ENCODE measurements around the gene RHOF.

Gene RHOF

DNA sequence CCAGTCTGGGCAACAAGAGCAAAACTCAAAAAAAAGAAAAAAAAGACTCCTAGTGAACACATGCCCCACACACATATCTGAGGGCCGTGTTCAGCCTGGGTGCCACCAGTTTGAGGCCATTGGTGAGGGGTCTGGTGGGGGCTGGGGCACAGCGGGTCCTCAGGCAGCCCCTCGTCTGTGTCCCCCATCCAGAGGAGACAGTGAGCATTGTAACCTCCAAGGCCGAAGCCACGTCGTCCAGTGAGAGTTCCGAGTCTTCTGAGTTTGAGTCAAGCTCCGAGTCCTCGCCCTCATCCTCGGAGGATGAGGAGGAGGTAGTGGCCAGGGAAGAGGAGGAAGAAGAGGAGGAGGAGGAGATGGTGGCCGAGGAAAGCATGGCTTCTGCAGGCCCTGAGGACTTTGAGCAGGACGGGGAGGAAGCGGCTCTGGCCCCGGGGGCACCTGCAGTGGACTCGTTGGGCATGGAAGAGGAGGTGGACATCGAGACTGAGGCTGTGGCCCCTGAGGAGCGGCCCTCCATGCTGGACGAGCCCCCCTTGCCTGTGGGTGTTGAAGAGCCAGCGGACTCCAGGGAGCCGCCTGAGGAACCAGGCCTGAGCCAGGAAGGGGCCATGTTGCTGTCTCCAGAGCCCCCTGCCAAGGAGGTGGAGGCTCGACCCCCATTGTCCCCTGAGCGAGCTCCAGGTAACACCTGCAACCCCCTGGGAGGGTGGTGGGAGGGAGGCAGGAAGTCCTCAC, 25.9 kb upstream of the RHOF start:
- no peak for DNase-seq (ENCODE audit: low read depth in 2 of 2)

- no peak for DNase-seq (ENCODE audit: low read depth in 2 of 2)
Measured at GRCh38 chr12:121817648-121818043, 24.2 kb upstream of the RHOF start.

DNA sequence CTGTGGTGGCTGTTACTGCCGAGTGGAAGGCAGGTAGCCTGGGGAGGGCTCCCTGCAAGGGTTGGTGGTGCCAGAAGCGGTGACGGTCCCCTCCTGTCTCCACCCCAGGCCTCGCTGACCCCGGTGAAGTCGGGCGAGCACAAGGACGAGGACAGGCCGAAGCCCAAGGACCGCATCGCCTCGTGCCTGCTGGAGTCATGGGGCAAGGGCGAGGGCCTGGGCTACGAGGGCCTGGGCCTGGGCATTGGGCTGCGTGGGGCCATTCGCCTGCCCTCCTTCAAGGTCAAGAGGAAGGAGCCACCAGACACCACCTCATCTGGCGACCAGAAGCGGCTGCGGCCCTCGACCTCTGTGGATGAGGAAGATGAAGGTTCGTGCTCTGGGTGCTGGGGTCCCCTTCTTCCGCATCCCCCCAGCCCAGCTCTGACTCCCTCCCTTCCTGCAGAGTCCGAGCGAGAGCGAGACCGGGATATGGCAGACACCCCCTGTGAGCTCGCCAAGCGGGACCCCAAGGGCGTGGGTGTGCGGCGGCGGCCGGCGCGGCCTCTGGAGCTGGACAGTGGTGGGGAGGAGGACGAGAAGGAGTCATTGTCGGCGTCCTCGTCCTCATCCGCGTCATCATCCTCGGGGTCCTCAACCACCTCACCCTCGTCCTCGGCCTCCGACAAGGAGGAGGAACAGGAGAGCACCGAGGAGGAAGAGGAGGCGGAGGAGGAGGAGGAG, 23.6 kb upstream of the RHOF start:
- DNase-seq (ENCODE audit: low read depth in 2 of 2) = no peak

DNA sequence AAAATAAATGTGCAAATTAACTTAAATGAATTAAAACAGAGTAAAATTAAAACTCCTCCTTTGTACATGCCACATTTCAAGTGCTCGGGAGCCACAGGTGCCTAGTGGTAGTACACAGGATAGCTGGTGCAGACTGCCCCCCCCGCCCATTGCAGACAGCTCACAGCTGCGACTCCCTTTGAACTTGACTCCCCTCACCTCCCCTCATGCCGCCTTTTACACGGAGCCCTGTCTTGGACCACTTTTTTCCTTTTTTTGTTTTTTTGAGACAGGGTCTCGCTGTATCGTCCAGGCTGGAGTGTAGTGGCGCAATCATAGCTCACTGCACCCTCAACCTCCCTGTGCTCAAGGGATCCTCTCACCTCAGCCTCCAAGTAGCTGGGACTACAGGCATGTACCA, 21.8 kb upstream of the RHOF start:
- DNase-seq (ENCODE audit: low read depth in 2 of 2) = no peak

DNA sequence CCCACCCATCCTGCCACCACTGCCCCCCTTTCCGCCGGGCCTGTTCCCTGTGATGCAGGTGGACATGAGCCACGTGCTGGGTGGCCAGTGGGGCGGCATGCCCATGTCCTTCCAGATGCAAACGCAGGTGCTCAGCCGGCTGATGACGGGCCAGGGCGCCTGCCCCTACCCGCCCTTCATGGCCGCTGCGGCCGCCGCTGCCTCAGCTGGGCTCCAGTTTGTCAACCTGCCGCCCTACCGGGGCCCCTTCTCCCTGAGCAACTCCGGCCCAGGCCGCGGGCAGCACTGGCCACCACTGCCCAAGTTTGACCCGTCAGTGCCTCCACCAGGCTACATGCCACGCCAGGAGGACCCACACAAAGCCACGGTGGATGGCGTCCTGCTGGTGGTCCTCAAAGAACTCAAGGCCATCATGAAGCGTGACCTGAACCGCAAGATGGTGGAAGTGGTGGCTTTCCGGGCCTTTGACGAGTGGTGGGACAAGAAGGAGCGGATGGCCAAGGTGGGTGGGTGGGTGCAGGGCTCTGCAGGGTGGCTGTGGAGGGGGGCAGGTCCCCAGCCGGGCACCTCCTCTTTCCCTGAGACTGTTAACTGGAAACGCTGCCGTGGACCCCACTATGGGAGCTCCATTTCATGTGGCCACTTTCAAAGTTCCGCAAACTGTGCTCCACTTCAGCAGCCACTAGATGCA, 21.1 kb upstream of the RHOF start:
- DNase-seq (ENCODE audit: low read depth in 2 of 2) = no peak

DNA sequence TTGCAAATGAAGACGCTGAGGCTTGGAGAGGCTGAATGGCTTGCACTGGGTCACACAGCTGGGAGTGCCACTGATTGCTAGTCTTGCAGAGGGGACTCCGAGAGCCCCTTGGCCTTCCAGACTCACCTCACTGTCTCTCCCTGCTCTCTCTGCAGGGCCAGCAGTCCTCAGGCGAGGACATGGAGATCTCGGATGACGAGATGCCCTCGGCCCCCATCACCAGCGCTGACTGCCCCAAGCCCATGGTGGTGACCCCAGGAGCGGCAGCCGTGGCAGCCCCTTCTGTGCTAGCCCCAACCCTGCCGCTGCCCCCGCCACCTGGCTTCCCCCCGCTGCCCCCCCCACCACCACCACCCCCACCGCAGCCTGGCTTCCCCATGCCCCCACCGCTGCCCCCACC, 20.5 kb upstream of the RHOF start:
- DNase-seq (ENCODE audit: low read depth in 2 of 2) = no peak

GRCh38 chr12:121812921-121813896, 19.7 kb upstream of the RHOF start:
- no peak for DNase-seq (ENCODE audit: low read depth in 2 of 2)

DNA sequence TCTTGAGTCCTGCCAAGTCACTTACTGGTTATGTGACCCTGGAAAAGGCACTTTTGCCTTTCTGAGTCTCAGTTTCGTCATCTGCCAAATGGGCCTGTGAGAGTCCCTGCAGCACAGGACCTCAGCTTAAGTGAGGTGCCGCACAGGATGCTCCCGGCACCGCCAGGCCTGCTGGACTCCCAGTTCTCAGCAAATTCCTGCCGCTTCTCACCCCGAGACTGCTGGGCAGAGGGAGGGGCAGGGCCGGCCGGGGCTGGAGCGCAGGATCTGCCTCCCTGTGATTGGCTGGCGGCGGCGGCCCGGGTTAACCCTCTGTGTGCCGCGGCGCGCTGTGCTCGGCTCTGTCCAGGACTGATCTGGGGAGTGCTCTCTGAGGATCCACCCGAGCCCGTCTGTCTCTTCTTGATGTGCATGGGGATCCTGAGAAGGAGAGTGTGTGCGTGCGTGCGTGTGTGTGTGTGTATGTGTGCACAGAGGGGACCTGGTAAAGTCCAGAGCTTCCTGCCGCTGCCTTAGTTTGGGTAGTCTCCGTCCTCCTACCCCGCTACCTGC, 18.9 kb upstream of the RHOF start:
- no peak for DNase-seq (ENCODE audit: low read depth in 2 of 2)

DNA sequence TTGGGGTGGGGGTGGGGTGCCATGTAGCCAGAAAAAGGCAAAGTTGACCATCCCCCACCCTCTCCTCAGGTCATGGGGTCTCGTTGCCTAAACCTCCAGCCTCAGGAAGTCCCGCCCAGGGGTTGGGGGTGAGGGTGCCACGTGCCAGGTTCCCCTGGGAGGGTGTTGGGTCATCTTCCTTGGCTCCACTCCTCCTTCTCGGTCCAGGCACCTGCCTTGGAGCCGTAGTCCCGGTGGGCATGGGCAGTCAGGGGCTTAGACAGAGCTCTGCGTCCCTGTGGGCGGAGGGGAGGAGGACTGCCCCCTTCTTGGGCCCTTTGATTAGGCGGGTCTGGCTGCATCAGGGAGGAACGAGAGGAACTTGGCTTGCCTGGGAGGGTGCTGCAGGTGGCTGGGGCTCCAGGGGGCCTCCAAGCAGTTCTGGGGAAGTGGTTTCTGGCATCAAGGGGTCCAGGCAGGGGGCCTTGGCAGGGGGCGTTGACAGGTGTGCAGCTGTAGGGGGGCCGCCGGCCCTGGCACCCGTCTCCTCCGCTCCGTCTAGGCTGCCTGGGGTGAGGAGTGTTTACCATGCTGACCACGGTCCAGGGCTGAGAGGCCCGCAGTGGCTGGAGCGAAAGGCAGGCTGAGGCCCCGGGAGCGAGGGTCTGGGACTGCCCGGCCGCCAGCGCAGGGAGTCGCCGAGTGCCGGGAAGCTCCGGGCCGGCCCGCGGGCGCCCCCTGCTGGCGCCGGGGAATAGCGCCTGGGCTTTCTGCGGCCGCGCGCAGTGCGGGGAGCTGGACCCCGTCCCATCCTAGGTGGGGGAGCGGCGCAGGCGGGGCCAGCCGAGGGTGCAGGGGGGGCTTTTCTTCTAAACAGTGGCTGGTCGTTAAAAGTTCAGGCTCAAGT, 18.2 kb upstream of the RHOF start:
- no peak for DNase-seq (ENCODE audit: low read depth in 2 of 2)

DNA sequence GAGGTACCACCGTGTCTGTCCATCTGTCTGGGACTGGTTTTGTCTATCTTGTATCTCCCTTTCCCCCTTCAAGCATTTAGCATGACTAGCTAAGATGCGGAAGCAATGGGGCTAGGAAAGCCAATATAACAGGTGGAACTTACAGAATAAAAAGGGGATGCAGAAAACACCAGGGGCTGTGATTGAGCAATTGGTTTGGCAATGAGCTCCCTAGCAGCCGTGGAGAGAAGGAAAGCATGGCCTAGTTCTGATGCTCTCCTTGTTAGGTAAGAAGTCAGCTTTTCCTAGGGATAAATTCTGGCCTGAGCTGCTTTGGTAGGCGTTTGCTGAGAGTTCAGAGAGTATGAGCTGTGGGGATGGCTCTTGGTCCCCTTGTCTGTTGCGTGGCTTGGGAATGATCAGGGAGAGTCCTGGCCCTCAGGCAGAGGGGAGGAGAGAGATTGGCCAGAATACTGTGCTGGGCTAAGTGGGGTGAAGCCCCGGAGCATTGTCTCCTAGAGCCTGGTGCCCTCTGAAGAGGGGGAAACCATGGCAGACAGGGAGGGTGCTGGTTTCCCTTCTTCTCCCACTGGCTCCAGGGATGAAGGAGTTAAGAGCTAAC, 17.4 kb upstream of the RHOF start:
- no peak for DNase-seq (ENCODE audit: low read depth in 2 of 2)

GRCh38 chr12:121810234-121810817, 16.8 kb upstream of the RHOF start:
- DNase-seq (ENCODE audit: low read depth in 2 of 2) = no peak

GRCh38 chr12:121809712-121810116, 16.2 kb upstream of the RHOF start:
- DNase-seq (ENCODE audit: low read depth in 2 of 2) = no peak

- DNase-seq (ENCODE audit: low read depth in 2 of 2) = no peak
Measured at GRCh38 chr12:121808623-121809022, 15.1 kb upstream of the RHOF start.

DNA sequence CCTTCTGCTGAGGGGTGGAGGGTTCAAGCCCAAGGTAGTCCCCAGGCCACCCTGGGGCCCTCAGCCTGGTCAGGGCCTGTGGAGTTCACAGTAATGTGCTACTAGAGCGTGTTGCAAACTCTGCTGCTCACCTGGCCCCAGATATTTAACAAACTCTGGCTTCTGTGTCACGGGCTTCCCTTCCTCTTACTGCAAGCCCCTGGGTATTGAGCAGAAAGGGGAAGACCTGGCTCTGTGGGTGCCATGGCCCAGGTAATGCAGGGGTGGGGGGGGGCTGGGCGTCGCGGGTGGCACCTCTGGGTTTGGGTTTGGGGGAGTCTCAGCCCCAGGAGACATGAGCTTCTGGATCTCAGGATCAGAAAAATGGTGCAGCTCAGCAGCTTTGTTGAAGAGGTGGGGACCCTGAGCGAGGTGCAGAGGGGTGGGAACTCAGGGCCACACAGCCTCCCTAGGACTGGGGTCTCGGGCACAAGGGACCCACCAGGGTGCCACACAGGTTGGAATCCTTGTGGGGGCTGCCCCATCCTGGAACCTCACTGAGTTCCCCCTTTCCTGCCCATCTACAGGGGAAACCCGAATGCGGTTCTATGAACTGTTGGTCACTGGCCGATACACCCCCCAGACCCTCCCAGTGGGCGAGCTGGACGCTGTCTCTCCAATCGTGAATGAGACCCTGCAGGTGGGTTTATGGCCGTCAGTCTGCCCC, 14.3 kb upstream of the RHOF start:
- no peak for DNase-seq (ENCODE audit: low read depth in 2 of 2)

GRCh38 chr12:121806546-121807423, 13.3 kb upstream of the RHOF start:
- no peak for DNase-seq (ENCODE audit: low read depth in 2 of 2)

GRCh38 chr12:121806009-121806545, 12.6 kb upstream of the RHOF start:
- DNase-seq (ENCODE audit: low read depth in 2 of 2) = no peak

GRCh38 chr12:121805171-121806008, 11.9 kb upstream of the RHOF start:
- no peak for DNase-seq (ENCODE audit: low read depth in 2 of 2)
